HFF-Myc (cell line): ENCODE measurements around the gene AGXT.

ENCODE experiments used
- DNase-seq: peaks from one replicate; pipeline ENCODE4 v3.0.0-alpha.2; 2011; ENCODE audit warnings: low read depth; ENCODE audit errors: extremely low read depth
- H3K4me3 ChIP-seq: replicated peaks from 2 replicates; pipeline ENCODE4 v1.5.1; 2011; ENCODE audit warnings: low read depth, mild to moderate bottlenecking, control low read depth, low read length
- TF ChIP-seq, protein P1 (sequence below): IDR thresholded peaks from 2 replicates; pipeline ENCODE4 v1.5.1; 2012; ENCODE audit warnings: mild to moderate bottlenecking, low read depth, low read length, control low read depth; ENCODE audit errors: missing control alignments

The AGXT gene

DNA sequence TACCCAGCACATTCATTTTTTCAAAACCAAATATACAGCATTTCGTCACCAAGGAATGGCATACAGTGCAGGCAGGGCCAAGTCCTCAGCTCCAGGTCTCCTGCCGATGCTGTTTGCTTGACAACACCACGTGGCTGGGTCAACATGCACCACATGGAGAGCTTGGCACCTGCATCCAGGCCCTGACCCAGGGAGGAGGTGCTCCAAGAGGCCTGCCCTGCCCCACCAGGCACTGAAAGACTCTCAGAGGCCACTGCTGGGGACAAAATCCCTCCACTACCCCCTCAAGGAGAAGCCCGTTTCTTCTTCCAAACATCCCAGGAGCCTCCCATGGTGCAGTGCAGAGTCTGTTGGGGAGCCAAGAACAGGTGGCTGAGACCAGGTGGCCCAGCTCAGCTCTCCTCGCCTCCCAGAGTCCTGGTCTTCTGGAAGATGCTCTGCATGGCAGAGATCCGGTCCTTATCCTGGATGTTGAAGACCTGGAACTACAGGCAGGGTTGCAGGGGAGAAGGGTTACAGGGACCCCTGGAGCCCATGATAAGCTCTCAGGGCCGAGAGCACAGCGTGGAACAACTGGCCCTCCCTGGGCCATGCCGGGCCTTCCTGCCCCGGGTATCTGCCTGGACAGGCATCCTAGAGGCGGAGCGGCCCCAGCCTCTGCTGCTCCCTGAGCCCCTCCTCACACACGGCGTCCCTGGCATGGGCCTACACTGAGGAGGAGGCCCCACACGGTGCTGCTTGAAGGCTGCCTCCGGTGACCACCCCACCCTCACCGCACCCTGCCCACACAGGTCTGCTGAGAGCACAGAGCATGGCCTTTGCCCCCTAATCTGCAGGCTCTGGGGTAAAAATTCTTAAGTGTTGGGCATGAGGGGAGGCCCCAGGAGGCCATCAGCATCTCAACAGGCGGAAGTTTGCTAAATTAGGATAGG, 18.3 kb downstream of the AGXT start:
- DNase-seq, result no peak
- no peak overlapping the region for H3K4me3 ChIP-seq
- TF ChIP-seq, protein P1, sequence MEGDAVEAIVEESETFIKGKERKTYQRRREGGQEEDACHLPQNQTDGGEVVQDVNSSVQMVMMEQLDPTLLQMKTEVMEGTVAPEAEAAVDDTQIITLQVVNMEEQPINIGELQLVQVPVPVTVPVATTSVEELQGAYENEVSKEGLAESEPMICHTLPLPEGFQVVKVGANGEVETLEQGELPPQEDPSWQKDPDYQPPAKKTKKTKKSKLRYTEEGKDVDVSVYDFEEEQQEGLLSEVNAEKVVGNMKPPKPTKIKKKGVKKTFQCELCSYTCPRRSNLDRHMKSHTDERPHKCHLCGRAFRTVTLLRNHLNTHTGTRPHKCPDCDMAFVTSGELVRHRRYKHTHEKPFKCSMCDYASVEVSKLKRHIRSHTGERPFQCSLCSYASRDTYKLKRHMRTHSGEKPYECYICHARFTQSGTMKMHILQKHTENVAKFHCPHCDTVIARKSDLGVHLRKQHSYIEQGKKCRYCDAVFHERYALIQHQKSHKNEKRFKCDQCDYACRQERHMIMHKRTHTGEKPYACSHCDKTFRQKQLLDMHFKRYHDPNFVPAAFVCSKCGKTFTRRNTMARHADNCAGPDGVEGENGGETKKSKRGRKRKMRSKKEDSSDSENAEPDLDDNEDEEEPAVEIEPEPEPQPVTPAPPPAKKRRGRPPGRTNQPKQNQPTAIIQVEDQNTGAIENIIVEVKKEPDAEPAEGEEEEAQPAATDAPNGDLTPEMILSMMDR, result no peak

- TF ChIP-seq, protein P1, result no peak
- no peak for DNase-seq
- H3K4me3 ChIP-seq, result no peak overlapping the region
Measured at GRCh38 chr2:240887631-240888030, 19.0 kb downstream of the AGXT start.

DNA sequence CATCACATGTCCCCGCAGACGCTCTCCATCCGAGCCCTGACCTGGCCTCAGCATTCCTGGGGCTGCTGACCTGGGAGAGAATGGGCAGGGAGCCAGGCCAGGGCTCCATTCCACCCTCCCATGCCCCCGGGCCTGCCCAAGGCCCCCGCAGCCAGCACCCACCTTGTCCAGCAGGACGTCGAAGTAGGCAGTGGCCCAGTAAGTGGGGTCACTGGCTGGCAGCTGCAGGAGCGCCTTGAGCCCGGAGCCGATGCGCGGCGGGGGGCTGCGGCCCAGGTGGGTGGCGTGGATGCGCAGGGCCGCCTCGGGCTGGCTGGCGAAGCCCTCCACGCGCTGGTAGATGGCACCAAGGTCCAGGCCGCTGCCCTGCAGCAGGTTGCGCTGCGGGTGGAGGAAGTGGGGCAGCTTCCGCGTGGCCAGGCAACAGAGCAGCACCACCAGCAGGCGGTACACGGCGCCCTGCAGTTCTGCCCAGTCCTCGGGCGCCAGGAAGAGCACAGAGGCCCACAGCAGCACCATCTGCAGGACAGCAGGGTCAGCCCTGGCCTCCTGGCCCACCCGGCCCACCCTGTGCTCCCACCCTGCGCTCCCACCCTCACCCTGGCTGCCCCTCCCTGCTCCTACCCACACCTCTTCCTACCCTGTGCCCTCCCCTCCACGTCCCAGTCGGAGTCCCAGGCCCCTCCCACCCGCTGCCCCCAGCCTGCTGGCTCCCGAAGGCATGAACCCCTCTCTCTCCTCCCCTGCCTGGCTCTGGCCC, 19.7 kb downstream of the AGXT start:
- no peak overlapping the region for H3K4me3 ChIP-seq
- no peak for DNase-seq
- TF ChIP-seq, protein P1, result no peak

- no peak for DNase-seq
- H3K4me3 ChIP-seq, result no peak overlapping the region
- TF ChIP-seq, protein P1, result no peak
Measured at GRCh38 chr2:240888890-240889573, 20.4 kb downstream of the AGXT start.

DNA sequence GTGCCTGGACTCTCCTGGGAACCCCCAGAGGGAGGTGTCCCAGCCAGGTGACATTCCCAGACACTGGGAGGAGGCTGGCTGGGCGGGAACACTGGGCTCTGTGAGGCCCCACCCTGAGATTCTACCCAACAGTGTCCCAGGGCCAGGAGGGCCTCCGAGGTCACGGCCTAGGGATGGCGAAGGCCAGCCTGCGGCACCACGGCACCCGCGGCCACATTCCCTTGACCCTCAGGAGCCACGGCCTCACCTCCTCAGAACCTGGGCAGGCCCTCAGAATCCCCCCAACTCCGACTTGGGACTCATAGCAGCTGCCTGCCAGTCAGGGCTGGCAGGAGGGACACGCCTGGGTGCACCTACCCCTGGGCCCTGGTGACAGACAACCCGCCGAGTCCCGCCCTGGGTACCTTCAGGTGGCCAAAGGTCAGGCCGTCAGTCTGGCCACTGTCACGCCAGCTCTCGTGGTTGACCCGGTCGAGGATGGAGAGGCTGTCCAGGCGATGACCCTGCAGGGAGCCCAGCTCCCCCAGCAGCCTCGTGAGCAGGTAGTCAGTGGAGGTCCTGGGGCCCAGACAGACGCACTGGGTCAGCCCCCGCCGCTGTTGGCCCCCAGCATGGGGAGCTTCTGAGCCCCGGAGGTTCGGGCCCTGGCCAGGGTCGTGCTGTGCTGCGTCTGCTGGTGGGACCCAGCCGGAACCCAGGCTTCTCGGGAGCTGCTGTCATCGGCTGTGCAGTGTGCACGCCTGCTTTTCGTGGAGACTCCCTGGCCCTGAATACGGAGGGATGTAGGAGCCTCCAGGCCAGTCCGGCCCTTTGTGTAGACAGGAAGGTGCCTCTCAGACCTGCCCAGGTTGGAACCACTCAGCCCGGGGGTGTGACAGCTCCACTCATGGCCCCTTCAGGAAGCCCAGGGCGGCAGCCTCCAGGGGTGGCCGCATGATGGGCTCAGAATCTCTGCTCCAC, 21.3 kb downstream of the AGXT start:
- H3K4me3 ChIP-seq, result no peak overlapping the region
- TF ChIP-seq, protein P1, result no peak
- no peak for DNase-seq

GRCh38 chr2:240890691-240891090, 22.1 kb downstream of the AGXT start:
- no peak overlapping the region for H3K4me3 ChIP-seq
- DNase-seq, result no peak
- TF ChIP-seq, protein P1, result no peak
